ENCODE results near the gene HACD1. TPM values are rescaled to one million over a fixed set of nuclear protein-coding genes. Genes with fewer than 3 reads are reported as not detected.

The HACD1 gene
- total RNA-seq, 1 experiment from 2014 or later = 37.5 TPM

DNA sequence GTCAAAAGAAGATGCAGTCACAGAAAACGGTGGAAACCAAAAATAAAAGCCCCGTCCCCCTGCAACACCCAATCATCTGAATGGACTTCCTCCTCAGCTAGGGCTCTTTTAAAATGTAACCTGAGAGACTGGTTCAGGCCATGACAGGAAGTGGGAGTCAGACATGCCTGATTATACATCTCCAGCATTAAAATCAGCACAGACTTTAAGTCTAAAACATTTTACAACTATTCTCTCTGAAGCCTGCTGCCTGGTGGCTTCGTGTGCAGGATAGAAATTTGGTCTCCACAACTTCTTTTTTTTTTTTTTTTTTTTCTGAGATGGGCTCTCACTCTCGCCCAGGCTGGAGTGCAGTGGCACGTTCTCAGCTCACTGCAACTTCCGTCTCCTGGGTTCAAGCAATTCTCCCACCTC lies 30.3 kb downstream of the HACD1 start:
- peak; percentile 54 for DNase-seq (ENCODE audit: low read depth)

DNA sequence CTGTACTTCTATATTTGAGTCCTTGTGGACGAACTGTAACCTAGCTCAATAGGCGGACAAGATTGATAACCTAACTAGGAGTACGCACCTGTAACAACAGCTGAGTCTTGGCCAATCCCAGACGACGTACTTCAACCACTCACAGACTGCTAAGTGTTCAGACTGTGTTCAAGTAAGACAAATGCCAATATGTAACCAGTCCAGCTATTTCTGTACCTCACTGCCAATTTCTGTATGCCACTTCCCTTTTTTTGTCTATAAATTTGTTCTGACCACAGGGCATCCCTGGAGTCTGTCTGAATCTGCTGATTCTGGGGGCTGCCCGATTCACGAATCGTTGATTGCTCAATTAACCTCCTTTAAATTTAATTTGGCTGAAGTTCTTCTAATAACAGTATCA lies 32.2 kb downstream of the HACD1 start:
- no peak for DNase-seq (ENCODE audit: low read depth)

GRCh38 chr10:17580885-17581284 lies 36.3 kb downstream of the HACD1 start:
- DNase-seq (ENCODE audit: low read depth) = no peak

GRCh38 chr10:17578603-17579002 lies 38.6 kb downstream of the HACD1 start:
- no peak for DNase-seq (ENCODE audit: low read depth)

GRCh38 chr10:17576768-17577167 lies 40.4 kb downstream of the HACD1 start:
- no peak for DNase-seq (ENCODE audit: low read depth)

DNA sequence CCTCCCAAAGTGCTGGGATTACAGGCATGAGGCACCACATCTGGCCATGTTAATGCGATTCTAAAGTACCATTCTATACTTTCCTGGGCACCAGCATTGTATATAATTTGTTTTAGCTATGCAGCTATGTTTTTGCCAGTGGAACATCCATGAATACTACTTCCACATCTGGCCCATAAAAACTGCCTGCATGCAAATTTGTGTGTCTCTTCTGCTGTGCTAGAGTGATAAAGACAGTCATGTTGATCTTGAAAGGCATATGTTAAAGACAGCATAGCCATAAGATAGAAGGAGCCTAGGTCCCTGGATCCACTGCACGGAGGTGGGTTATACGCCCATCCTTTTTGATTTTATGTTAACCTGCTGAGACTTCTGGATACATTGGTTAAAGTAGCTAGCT lies 52.3 kb downstream of the HACD1 start:
- no peak for DNase-seq (ENCODE audit: low read depth)

- DNase-seq (ENCODE audit: low read depth) = no peak
These were observed 53.7 kb downstream of the HACD1 start for GRCh38 chr10:17563452-17563851.

GRCh38 chr10:17562614-17563013 lies 54.6 kb downstream of the HACD1 start:
- DNase-seq (ENCODE audit: low read depth) = no peak

- no peak for DNase-seq (ENCODE audit: low read depth)
These were observed 56.1 kb downstream of the HACD1 start for GRCh38 chr10:17561111-17561510.

GRCh38 chr10:17557459-17557858 lies 59.7 kb downstream of the HACD1 start:
- DNase-seq (ENCODE audit: low read depth) = no peak

DNA sequence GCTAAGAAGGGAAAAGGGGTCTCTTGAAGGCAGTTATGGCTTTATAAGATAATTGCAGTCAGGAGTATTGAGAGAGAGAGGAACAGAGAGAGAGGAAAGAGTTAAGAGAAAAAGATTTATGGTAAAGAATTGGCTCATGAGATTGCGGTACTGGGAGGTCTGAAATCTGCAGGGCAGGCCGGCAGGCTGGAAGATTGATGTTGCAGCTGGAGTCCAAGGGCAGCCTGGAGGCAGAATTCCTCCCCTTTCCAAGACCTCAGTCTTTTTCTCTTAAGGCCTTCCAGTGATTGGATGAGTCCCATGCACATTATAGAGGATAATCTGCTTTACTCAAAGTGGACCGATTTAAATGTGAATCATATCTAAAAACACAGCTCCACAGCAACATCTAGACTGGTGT lies 68.4 kb downstream of the HACD1 start:
- no peak for DNase-seq (ENCODE audit: low read depth)

GRCh38 chr10:17548162-17548561 lies 69.0 kb downstream of the HACD1 start:
- DNase-seq (ENCODE audit: low read depth) = no peak

DNA sequence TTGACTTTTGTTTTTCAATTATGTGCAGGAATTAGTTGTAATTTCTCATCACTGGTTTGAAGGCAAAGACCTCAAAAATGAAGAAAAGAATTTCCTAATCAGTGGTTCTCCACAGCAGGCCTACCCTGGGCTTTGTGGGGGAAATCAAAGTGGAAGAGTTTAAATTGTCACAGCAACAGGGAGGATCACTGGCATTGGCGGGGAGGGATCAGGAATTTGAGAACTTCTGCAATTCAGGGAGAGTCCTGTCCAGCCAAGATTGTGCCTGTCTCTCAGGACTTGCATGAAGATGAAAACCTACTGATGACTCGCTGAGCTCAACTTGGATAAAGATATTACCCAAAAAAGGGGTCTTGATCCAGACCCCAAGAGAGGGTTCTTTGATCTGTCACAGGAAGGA lies 70.1 kb downstream of the HACD1 start:
- DNase-seq (ENCODE audit: low read depth) = no peak

DNA sequence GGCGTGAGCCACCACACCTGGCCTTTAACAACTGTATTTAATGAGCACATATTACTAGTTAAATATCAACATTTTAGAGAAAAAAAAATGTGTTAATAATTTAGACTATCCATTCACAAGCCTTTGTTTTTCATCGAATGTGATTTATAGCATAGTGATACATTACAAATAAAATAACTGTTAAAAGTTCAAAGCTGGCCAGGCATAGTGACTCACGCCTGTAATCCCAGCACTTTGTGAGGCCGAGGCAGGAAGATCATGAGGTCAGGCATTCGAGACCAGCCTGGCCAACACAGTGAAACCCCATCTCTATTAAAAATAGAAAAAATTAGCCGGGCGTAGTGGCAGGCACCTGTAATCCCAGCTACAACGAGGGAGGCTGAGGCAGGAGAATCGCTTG lies 72.7 kb downstream of the HACD1 start:
- DNase-seq (ENCODE audit: low read depth) = no peak

Small RNA genes lying within 50 kb of the gene (small RNA-seq; reads per million reads assigned to genes)
- gene AC069542.2 = not detected

Other genes with a start within 250 kb of the HACD1 start
- 0.03 and 0.10 TPM in 2 replicates for gene ST8SIA6, start 162.8 kb downstream of the HACD1 start, total RNA-seq (2014; rRNA removed; shearing (Covaris generic))
- 12.0 and 14.8 TPM in 2 replicates for gene STAM, start 26.8 kb upstream of the HACD1 start, total RNA-seq (2014; rRNA removed; shearing (Covaris generic))
- 0.02 TPM in 1 of 2 replicates, not detected in the other for gene TMEM236, start 134.8 kb upstream of the HACD1 start, total RNA-seq (2014; rRNA removed; shearing (Covaris generic))
- gene MRC1, start 192.0 kb upstream of the HACD1 start, total RNA-seq (2014; rRNA removed; shearing (Covaris generic)) = 0.03 TPM in 1 of 2 replicates, not detected in the other